ENCODE measurements around the gene VWA7. TPM values are rescaled to one million over a fixed set of nuclear protein-coding genes. Genes with fewer than 3 reads are reported as not detected.

Gene VWA7
- polyA plus RNA-seq, 1 experiment = 0.10 TPM

GRCh38 chr6:31736021-31736767 lies 40.9 kb downstream of the VWA7 start, which contains the start of gene CLIC1:
Gene CLIC1 (minus strand): TSS chr6:31736530. CDS start chr6:31736300, 230 bp downstream.
- H3K27me3 ChIP-seq (ENCODE audit: control insufficient read depth, insufficient read depth, low read length) = no peaks in the 10 kb centered on the region
- DNase-seq (ENCODE audit: low read depth, low spot score) = no peak
- TF ChIP-seq CTCF (IDR thresholded peaks at IDR 0.05; ENCODE audit: low read depth, low read length) = no peak
- H3K27ac ChIP-seq (ENCODE audit: low read depth, low read length) = peak within 1 kb of the TSS; percentile 78
- peak within 1 kb of the TSS; percentile 96 for H3K4me3 ChIP-seq (ENCODE audit: low read depth, low read length)
- POLR2A ChIA-PET = interaction anchor here (0.5 to 2.6 kb wide), 7 partner anchors 11 to 161 kb away, joined by 3 to 14 read pairs (median 4); partner anchors contain the start of genes EHMT2, HSPA1A, HSPA1B and HSPA1L
- CTCF ChIA-PET = interaction anchor here (1.2 to 1.9 kb wide), 3 partner anchors 55 to 60 kb away, joined by 3 to 9 read pairs (median 3); partner anchors contain the start of gene VARS1
- H3K9me3 ChIP-seq (ENCODE audit: control insufficient read depth, insufficient read depth, low read length) = no peaks in the 10 kb centered on the region; the same call in 1 of the 2 replicates

- DNase-seq (ENCODE audit: low read depth, low spot score) = no peak
- Histone ChIP-seq H3K4me3 (ENCODE audit: low read depth, low read length) (peak overlapping the region; percentile 96), H3K27me3 (ENCODE audit: control insufficient read depth, insufficient read depth, low read length) (no peaks in the 10 kb centered on the region), H3K27ac (ENCODE audit: low read depth, low read length) (peak overlapping the region; percentile 52), H3K9me3 (ENCODE audit: control insufficient read depth, insufficient read depth, low read length) (peaks cover 2% of the 10 kb centered on the region; the same call in 1 of the 2 replicates)
- CTCF ChIA-PET = interaction anchor here (0.5 to 1.9 kb wide), 4 partner anchors 38 to 88 kb away, joined by 3 to 9 read pairs (median 4); no protein-coding TSS in a partner anchor
- TF ChIP-seq CTCF (IDR thresholded peaks at IDR 0.05; ENCODE audit: low read depth, low read length) = no peak
- POLR2A ChIA-PET = interaction anchor here (0.5 to 2.6 kb wide), 5 partner anchors 70 to 128 kb away, joined by 3 to 14 read pairs (median 4); partner anchors contain the start of genes HSPA1A, HSPA1B, HSPA1L and NEU1
These were observed 42.2 kb downstream of the VWA7 start for GRCh38 chr6:31734821-31735406.

GRCh38 chr6:31734247-31734820 lies 42.8 kb downstream of the VWA7 start:
- Histone ChIP-seq H3K27ac (ENCODE audit: low read depth, low read length) (peak overlapping the region; percentile 52), H3K9me3 (ENCODE audit: control insufficient read depth, insufficient read depth, low read length) (peaks cover 4% of the 10 kb centered on the region; the same call in 1 of the 2 replicates), H3K4me3 (ENCODE audit: low read depth, low read length) (peak overlapping the region; percentile 96), H3K27me3 (ENCODE audit: control insufficient read depth, insufficient read depth, low read length) (no peaks in the 10 kb centered on the region)
- no peak for DNase-seq (ENCODE audit: low read depth, low spot score)
- CTCF ChIA-PET = no interaction called here
- TF ChIP-seq CTCF (IDR thresholded peaks at IDR 0.05; ENCODE audit: low read depth, low read length) = no peak
- POLR2A ChIA-PET = interaction anchor here (1.0 to 2.6 kb wide), 3 partner anchors 81 to 129 kb away, joined by 3 to 14 read pairs (median 4); partner anchors contain the start of genes HSPA1A, HSPA1B, HSPA1L and NEU1

- ChIA-PET POLR2A (no interaction called here), CTCF (interaction anchor here (0.6 to 0.7 kb wide), 2 partner anchors 73 to 110 kb away, joined by 3 to 11 read pairs; partner anchors contain the start of gene LSM2)
- Histone ChIP-seq H3K9me3 (ENCODE audit: control insufficient read depth, insufficient read depth, low read length) (peaks cover 4% of the 10 kb centered on the region; the same call in 1 of the 2 replicates), H3K4me3 (ENCODE audit: low read depth, low read length) (peak overlapping the region; percentile 96), H3K27ac (ENCODE audit: low read depth, low read length) (no peak overlapping the region), H3K27me3 (ENCODE audit: control insufficient read depth, insufficient read depth, low read length) (no peaks in the 10 kb centered on the region)
- TF ChIP-seq CTCF (IDR thresholded peaks at IDR 0.05; ENCODE audit: low read depth, low read length) = no peak
- no peak for DNase-seq (ENCODE audit: low read depth, low spot score)
These were observed 43.4 kb downstream of the VWA7 start for GRCh38 chr6:31733734-31734133.
